BE2C (cell line): ENCODE measurements around the gene POLD4.

Experiments used
- DNase-seq: peaks from one replicate; pipeline ENCODE4 v3.0.0-alpha.2; 2020
- H3K27me3 ChIP-seq: fragments of 250-450 bp; sonication (Bioruptor Pico); 2 replicates; pipeline ENCODE4 v1.5.1; 2020; ENCODE audit warnings: mild to moderate bottlenecking
- H3K36me3 ChIP-seq: fragments of 250-450 bp; sonication (Bioruptor Pico); 2 replicates; pipeline ENCODE4 v1.5.1; 2020; ENCODE audit warnings: mild to moderate bottlenecking
- H3K4me1 ChIP-seq: fragments of 250-450 bp; sonication (Bioruptor Pico); 2 replicates; pipeline ENCODE4 v1.5.1; 2020
- H3K4me3 ChIP-seq: 2 replicates; pipeline ENCODE4 v1.5.1; 2011; ENCODE audit warnings: low read depth, low read length
- H3K9me3 ChIP-seq: fragments of 250-450 bp; sonication (Bioruptor Pico); 2 replicates; pipeline ENCODE4 v1.5.1; 2020
- TF ChIP-seq, protein P1 (sequence below): IDR thresholded peaks from 2 replicates; pipeline ENCODE4 v1.5.1; 2012; ENCODE audit warnings: mild to moderate bottlenecking, low read depth, low read length

Gene POLD4

DNA sequence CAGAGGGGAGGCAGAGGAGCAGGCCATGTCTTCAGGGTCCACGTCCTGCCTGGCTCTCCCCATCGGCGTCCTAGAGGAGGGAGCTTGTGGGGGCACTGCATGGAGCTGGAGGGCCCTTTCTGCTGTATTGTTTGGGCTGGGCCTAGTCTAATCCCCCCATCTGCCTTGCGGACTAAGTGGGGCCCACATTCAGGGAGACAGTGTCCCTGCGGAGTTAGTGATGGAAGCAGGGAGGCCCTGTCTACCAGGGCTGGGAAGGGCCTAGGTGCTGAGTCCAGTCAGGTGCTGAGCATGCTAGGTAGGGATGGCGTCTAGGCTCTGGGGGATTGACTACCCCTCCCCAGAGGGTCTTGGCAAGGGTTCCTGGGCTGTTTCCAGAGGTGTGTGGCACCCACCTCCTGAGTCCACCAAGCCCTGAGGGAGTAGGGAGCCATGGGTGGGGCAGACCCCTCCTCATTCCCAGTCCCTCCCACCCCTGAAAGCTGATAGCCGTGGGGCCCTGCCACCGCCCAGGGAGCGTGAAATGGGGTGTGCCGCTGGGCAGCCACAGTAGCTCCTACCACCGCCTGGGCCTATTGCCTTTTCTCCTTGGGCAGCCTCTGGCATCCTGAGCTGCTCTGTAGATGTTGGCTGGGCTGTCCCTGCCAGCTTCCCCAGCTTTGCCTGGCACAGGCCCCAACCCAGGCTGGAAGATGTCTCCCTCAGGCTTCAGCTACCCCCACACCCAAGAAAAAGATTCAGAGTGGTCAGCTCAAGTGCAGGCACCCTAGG, 1.9 kb upstream of the POLD4 start:
- no peak for DNase-seq
- TF ChIP-seq, protein P1, sequence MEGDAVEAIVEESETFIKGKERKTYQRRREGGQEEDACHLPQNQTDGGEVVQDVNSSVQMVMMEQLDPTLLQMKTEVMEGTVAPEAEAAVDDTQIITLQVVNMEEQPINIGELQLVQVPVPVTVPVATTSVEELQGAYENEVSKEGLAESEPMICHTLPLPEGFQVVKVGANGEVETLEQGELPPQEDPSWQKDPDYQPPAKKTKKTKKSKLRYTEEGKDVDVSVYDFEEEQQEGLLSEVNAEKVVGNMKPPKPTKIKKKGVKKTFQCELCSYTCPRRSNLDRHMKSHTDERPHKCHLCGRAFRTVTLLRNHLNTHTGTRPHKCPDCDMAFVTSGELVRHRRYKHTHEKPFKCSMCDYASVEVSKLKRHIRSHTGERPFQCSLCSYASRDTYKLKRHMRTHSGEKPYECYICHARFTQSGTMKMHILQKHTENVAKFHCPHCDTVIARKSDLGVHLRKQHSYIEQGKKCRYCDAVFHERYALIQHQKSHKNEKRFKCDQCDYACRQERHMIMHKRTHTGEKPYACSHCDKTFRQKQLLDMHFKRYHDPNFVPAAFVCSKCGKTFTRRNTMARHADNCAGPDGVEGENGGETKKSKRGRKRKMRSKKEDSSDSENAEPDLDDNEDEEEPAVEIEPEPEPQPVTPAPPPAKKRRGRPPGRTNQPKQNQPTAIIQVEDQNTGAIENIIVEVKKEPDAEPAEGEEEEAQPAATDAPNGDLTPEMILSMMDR = no peak
- no peaks in the 10 kb centered on the region for H3K9me3 ChIP-seq
- peaks cover 13% of the 10 kb centered on the region for H3K4me1 ChIP-seq
- H3K4me3 ChIP-seq = no peak overlapping the region
- H3K27me3 ChIP-seq = no peaks in the 10 kb centered on the region
- H3K36me3 ChIP-seq = no peaks in the 10 kb centered on the region

DNA sequence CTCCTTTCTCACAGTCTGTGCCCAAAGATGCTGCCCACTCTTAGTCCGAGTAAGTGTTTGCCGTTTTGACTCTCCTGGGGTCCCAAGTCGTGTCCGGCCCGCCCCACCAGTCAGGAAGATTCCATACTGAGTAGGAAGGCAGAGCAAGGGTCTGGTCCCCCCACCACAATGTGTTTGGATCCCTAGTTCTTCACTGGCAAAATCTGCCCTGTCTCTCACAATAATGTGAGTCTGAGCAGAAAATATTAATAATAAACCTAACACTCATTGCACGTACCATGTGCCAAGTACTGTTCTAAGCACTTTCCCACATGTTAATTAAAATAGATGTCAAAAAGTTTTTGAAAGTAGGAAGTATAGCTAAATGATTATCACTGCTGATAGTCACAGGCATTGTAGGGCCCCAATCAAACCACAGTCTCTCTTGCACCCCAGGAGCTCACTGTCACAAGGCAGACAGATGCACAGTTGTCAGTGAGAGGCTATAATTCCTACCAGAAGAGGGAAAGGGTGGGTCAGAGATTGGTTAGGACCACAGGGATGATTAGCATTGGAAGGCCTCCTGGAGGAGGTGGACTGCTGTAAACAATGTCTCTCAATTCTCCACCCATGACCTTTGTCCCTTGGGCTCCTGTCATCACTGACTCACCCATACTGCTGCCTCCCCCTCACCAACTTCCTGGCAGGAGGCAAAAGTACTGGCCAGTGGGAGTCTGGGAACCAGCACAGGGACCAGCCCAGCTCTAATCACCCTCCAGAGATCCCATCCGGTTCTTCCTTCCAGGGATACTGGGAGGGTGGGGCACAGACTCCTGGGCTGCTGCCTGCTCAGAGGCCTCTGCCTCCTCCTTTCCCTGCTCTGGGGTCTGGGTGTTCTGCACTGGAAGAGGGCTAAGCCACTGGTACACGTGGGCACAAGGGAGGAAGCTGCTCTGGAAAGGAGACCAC, 1.0 kb upstream of the POLD4 start:
- peaks cover 13% of the 10 kb centered on the region for H3K4me1 ChIP-seq
- H3K27me3 ChIP-seq = no peaks in the 10 kb centered on the region
- H3K36me3 ChIP-seq = no peaks in the 10 kb centered on the region
- DNase-seq = peak; percentile 72
- peak overlapping the region; percentile 68 for H3K4me3 ChIP-seq
- no peaks in the 10 kb centered on the region for H3K9me3 ChIP-seq
- TF ChIP-seq, protein P1 = no peak

DNA sequence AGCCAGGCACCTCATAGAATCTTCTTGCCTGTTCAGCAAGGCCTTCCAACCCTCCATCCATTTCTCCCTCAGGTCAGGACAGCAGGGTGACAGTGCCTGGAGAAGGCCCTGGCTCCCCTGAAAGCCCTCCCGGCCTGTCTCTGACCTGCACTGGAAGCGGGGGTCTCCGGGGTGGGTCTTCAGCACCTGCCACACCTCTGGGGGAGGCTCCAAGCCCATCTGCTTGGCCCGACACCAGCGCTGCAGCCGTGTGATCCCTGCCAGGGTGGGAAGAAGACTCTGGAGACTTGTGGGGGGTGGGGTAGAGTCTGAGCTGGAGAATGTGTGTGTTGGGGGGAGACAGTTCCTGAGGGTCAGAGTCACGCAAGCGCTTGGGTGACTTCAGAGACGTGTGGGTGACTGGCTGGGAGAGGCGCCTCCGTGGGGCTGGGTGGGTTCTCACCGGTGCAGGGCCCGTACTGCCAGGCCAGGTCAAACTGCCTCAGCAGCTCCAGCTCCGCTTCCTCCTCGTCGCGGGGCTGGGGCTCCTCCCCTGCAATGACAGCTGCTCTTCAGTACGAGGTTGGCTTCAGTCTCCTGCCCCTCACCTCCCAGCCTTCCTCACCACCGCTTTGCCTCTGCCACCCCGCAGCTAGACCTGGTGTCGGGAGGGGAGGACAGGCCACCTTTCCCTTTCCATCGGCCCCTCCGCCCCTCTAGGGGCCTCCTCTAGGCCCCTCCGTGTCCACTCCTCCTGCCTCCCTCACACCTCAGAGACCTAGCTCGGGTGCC, 615 bp downstream of the POLD4 start:
- no peaks in the 10 kb centered on the region for H3K36me3 ChIP-seq
- H3K4me1 ChIP-seq = peaks cover 16% of the 10 kb centered on the region
- TF ChIP-seq, protein P1 = no peak
- no peaks in the 10 kb centered on the region for H3K27me3 ChIP-seq
- H3K4me3 ChIP-seq = peak overlapping the region; percentile 68
- peak; percentile 52 for DNase-seq
- no peaks in the 10 kb centered on the region for H3K9me3 ChIP-seq

DNA sequence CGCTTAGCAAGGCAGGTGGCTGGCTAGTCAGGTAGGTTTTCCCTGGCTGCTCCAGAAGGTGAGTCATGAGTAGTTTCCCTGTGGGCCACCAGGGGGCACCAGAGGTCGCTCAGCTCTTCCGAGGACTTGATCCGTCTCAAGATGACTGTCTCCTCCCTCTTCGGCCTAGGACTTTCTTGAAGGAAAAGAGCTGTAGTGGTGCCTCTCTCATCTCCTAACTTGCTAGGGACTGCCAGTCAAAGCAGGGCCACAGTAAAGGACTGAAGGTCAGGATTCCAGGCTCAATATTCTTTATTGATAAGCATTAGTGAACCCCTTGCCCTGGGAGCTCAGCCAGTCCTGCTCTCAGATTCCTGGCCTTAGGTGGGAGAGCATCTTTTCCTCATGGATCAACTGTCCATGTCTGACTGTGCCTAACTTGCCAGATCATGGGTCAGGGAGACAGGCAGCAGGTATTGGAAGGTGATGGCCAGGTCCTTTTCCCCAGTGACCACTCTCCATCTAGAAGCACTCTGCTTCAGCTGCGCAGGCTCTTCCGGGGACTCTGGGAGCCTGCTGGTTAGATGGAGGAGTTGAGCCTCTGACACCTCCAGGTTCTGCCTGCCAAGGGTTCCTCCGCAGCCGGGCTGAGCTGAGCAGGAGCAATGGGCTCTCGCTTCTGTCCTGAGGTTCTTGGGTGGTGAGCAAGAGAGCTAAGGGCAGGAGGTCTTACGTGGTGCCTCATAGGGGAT, 1.9 kb downstream of the POLD4 start:
- Histone ChIP-seq H3K4me1 (peaks cover 16% of the 10 kb centered on the region), H3K4me3 (no peak overlapping the region), H3K36me3 (no peaks in the 10 kb centered on the region), H3K27me3 (no peaks in the 10 kb centered on the region), H3K9me3 (no peaks in the 10 kb centered on the region)
- no peak for DNase-seq
- TF ChIP-seq, protein P1 = peak; percentile 97

DNA sequence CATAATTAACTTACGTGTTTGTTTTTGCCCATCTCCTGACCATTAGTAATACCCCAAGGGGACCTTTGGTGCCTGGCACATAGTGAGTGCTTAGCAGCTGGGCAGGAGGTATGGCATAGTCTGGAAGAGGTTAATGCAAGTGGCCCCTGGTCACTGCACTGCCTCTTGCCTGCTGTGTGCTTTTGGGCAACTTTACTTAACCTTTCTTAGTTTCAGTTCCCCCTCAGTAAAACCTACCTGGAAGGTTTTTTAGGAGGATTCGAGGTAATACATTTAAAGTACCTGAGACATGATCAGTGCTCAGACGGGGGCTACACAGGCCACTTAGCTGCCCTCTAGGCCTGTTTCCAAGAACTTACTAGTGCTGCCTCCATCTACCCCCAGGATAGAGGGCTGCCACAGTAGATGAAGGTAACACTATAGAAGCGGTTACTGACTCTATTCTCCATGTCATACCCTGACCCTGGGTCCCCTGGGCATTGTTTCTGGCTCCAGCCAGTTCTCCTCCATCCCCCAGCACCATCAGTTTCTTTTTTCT, 3.3 kb downstream of the POLD4 start:
- TF ChIP-seq, protein P1 = no peak
- H3K4me1 ChIP-seq = peaks cover 13% of the 10 kb centered on the region
- no peak for DNase-seq
- no peaks in the 10 kb centered on the region for H3K9me3 ChIP-seq
- no peaks in the 10 kb centered on the region for H3K27me3 ChIP-seq
- no peaks in the 10 kb centered on the region for H3K36me3 ChIP-seq
- no peak overlapping the region for H3K4me3 ChIP-seq
